OCI-LY7 (cell line): ENCODE data around the gene CDC14B.

Experiments
- EZH2phosphoT487 ChIP-seq: fragments of 200-600 bp; sonication (generic); IDR thresholded peaks from 2 replicates; pipeline ENCODE4 v1.6.1; 2018; ENCODE audit warnings: low read depth, borderline replicate concordance, mild to moderate bottlenecking, mixed run types, antibody characterized with exemption, low read length, moderate library complexity, mixed read lengths
- TF ChIP-seq, protein P1 (sequence below): fragments of 200-600 bp; sonication (generic); conservative IDR thresholded peaks from 2 replicates; pipeline ENCODE4 v1.5.1; 2014; ENCODE audit warnings: mild to moderate bottlenecking, antibody characterized with exemption, low read length, moderate library complexity, mixed read lengths

DNA sequence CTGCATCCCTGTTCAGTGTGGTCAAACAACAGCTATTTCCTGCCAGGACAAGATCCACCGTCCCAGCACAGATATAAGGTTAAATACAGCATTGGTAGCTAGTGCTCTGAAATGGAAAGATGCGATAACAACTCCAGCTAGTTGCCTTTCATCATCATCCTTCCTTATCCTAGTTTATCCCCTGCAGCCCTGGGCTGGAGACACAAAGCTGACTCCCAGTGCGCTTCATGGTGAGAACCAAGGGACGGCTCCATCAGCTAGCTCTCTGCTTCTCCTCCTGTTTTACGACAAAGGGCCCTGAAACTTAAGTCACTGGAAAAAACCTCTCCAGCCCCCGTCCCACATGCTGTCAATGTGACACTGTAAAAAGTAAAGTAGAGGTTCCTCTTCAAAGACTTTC, 37.9 kb downstream of the CDC14B start:
- TF ChIP-seq, protein P1, sequence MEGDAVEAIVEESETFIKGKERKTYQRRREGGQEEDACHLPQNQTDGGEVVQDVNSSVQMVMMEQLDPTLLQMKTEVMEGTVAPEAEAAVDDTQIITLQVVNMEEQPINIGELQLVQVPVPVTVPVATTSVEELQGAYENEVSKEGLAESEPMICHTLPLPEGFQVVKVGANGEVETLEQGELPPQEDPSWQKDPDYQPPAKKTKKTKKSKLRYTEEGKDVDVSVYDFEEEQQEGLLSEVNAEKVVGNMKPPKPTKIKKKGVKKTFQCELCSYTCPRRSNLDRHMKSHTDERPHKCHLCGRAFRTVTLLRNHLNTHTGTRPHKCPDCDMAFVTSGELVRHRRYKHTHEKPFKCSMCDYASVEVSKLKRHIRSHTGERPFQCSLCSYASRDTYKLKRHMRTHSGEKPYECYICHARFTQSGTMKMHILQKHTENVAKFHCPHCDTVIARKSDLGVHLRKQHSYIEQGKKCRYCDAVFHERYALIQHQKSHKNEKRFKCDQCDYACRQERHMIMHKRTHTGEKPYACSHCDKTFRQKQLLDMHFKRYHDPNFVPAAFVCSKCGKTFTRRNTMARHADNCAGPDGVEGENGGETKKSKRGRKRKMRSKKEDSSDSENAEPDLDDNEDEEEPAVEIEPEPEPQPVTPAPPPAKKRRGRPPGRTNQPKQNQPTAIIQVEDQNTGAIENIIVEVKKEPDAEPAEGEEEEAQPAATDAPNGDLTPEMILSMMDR = no peak
- TF ChIP-seq EZH2phosphoT487 = no peak
